K562 (cell line): ENCODE results near the gene NINL. TPM values are rescaled to one million over a fixed set of nuclear protein-coding genes. Genes with fewer than 3 reads are reported as not detected.

ENCODE experiments used
- ATAC-seq: fragments of 200-7000 bp; cut with Tn5 transposase; 3 replicates; pipeline ENCODE4 v1.9.1; 2020; ENCODE audit warnings: moderate library complexity
- BruUV-seq: library from RNA; stranded (reverse); fragments of 400-500 nt; replicated peaks from 2 replicates; lab custom pipeline; 2021; lab: Mats Ljungman, UMichigan
- CTCF ChIA-PET: fragments of 300-600 bp; formaldehyde crosslinking; extraction: SDS; loops from one replicate; lab custom pipeline; 2021; ENCODE audit warnings: low intra/inter-chr PET ratio; lab: Yijun Ruan, JAX
- POLR2A ChIA-PET: fragments of 300-600, 350-650 bp; sonication (Branson Sonifier 250); formaldehyde crosslinking; extraction: SDS; loops from one replicate; lab custom pipeline; 2021; ENCODE audit warnings: antibody characterized with exemption, inconsistent platforms; lab: Yijun Ruan, JAX
- DNase-seq, 4 experiments: peaks; one replicate each; pipeline versions ENCODE4 v3.0.0 to v3.0.0-alpha.2; 2011 to 2018; ENCODE audit warnings: low spot score in 3 of 4, mixed read lengths in 3 of 4; ENCODE audit errors: extremely low read depth in 1 of 4
- FAIRE-seq: peaks from 2 replicates; lab custom pipeline; 2011; peaks lifted over from hg19 to GRCh38; lab: Jason Lieb, UNC
- H2AFZ ChIP-seq: 2 replicates; pipeline ENCODE4 v1.6.0; 2011; ENCODE audit warnings: low read depth, low read length, control low read depth, inconsistent platforms
- H3K27ac ChIP-seq: fragments of 200-600 bp; 3 replicates; pipeline ENCODE4 v1.8.0; 2011; ENCODE audit warnings: low read depth, mild to moderate bottlenecking, control low read depth, inconsistent platforms, low read length, moderate library complexity, mixed read lengths; ENCODE audit errors: extremely low read depth
- H3K27me3 ChIP-seq, 2 experiments: fragments of 300-600 bp in 1 of 2; 2 replicates in 1 of 2; 3 replicates in 1 of 2; pipeline versions ENCODE4 v1.6.0 to v1.8.0; 2011; ENCODE audit warnings: inconsistent platforms in 2 of 2, low read length in 2 of 2, mild to moderate bottlenecking in 1 of 2, mixed read lengths in 1 of 2, moderate library complexity in 1 of 2; ENCODE audit not compliant: control insufficient read depth in 2 of 2, insufficient read depth in 2 of 2
- H3K36me3 ChIP-seq: fragments of 300-600 bp; 3 replicates; pipeline ENCODE4 v1.8.0; 2011; ENCODE audit warnings: mild to moderate bottlenecking, low read length, inconsistent platforms; ENCODE audit not compliant: control insufficient read depth, insufficient read depth
- H3K4me1 ChIP-seq, 2 experiments: fragments of 200-600 bp in 1 of 2; replicated peaks in 1 of 2; 2 replicates in 1 of 2; 3 replicates in 1 of 2; pipeline versions ENCODE4 v1.5.1 to v1.8.0; 2011; ENCODE audit warnings: inconsistent platforms in 2 of 2, low read length in 2 of 2, mild to moderate bottlenecking in 1 of 2, mixed read lengths in 1 of 2, moderate library complexity in 1 of 2; ENCODE audit not compliant: control insufficient read depth in 2 of 2, insufficient read depth in 2 of 2
- H3K4me2 ChIP-seq: 2 replicates; pipeline ENCODE4 v1.6.1; 2011; ENCODE audit warnings: low read length, control low read depth, inconsistent platforms, mixed read lengths; ENCODE audit not compliant: insufficient read depth
- H3K4me3 ChIP-seq: fragments of 200-600 bp; sonication (generic), shearing (Covaris generic); 2 replicates; pipeline ENCODE4 v1.5.1; 2016; ENCODE audit warnings: control low read depth, inconsistent platforms
- H3K79me2 ChIP-seq: fragments of 200-600 bp; 3 replicates; pipeline ENCODE4 v1.8.0; 2011; ENCODE audit warnings: low read length, inconsistent platforms; ENCODE audit not compliant: control insufficient read depth, insufficient read depth
- H3K9ac ChIP-seq, 2 experiments: 2 replicates each; pipeline versions ENCODE4 v1.6.0 to v1.6.1; 2011; ENCODE audit warnings: low read depth in 2 of 2, low read length in 2 of 2, control low read depth in 1 of 2, inconsistent platforms in 1 of 2, mild to moderate bottlenecking in 1 of 2, mixed read lengths in 1 of 2; ENCODE audit not compliant: insufficient read depth in 1 of 2
- H3K9me1 ChIP-seq: one replicate; pipeline ENCODE4 v1.6.0; 2011; ENCODE audit warnings: inconsistent platforms, mild to moderate bottlenecking, low read length, moderate library complexity; ENCODE audit not compliant: control insufficient read depth, insufficient read depth
- H3K9me3 ChIP-seq: replicated peaks from 2 replicates; pipeline ENCODE4 v1.5.1; 2011; ENCODE audit warnings: low read depth, low read length, inconsistent platforms; ENCODE audit not compliant: control insufficient read depth, insufficient read depth
- H4K20me1 ChIP-seq: replicated peaks from 2 replicates; pipeline ENCODE4 v1.6.1; 2011; ENCODE audit warnings: low read length, inconsistent platforms, mixed read lengths; ENCODE audit not compliant: control insufficient read depth, insufficient read depth
- CCAR2 ChIP-seq: fragments of 200-400 bp; formaldehyde crosslinking; IDR thresholded peaks from 2 replicates; pipeline ENCODE4 v1.6.1; 2017; ENCODE audit warnings: mild to moderate bottlenecking, low read depth, low read length
- HDAC1 ChIP-seq, 2 experiments: fragments of 450-650 bp; IDR thresholded peaks; 2 replicates each; pipeline ENCODE4 v1.6.1; 2016 to 2017; ENCODE audit warnings: inconsistent platforms in 1 of 2, mild to moderate bottlenecking in 1 of 2, moderate library complexity in 1 of 2
- HIVEP1 ChIP-seq: fragments of 250-450 bp; sonication (Bioruptor Pico); IDR thresholded peaks from 2 replicates; pipeline ENCODE4 v1.4.0; 2020; ENCODE audit warnings: mild to moderate bottlenecking
- RB1 ChIP-seq: fragments of 450-650 bp; IDR thresholded peaks from 2 replicates; pipeline ENCODE4 v1.6.1; 2017; ENCODE audit warnings: low read depth, mild to moderate bottlenecking
- RFX5 ChIP-seq: IDR thresholded peaks from 2 replicates; pipeline ENCODE4 v1.6.1; 2011; ENCODE audit warnings: low read depth, mild to moderate bottlenecking, improper control_type of control experiment, low read length
- TGIF2 ChIP-seq: sonication (generic); formaldehyde crosslinking; IDR thresholded peaks from 2 replicates; pipeline ENCODE4 v1.8.1; 2022; ENCODE audit warnings: mild to moderate bottlenecking, missing genetic modification reagents, moderate library complexity
- ZNF695 ChIP-seq: fragments of 450-650 bp; formaldehyde crosslinking; IDR thresholded peaks from 2 replicates; pipeline ENCODE4 v1.4.0; 2020; ENCODE audit warnings: mild to moderate bottlenecking, moderate library complexity
- WGBS: fragments of 100-300 bp; shearing (Covaris generic); methylation state at CpG from one replicate; pipeline ENCODE4 v1.1.6; 2016; ENCODE audit warnings: low coverage, mixed read lengths; ENCODE audit not compliant: insufficient coverage; ENCODE audit errors: missing lambda C conversion rate; 5-methylcytosine and 5-hydroxymethylcytosine counted together
- in situ Hi-C: fragments of 300-500 bp; cut with MboI; formaldehyde crosslinking; loops from 4 replicates; pipeline ENCODE4 v1.15.0; 2018; ENCODE audit warnings: inconsistent platforms, mixed read lengths
- intact Hi-C: fragments of 100-400 bp; cut with micrococcal nuclease; formaldehyde crosslinking; loops from 2 replicates; pipeline ENCODE4 v1.14.2; 2022
- polyA plus RNA-seq, 8 experiments: library from polyadenylated mRNA; depleted of rRNA in 4 of 8; stranded (reverse) in 5 of 8; unstranded in 3 of 8; fragments of >200 nt; fragmentation: Nextera tagmentation in 2 of 8; fragmentation: Illumina TruSeq in 1 of 8; extraction: Ambion mirVana in 2 of 8; extraction: Trizol in 1 of 8; gene quantifications; 2 replicates each; pipeline versions ENCODE4 v1.2.1 to v1.2.3, GENCODE V29; 2011 to 2014; ENCODE audit warnings: inconsistent platforms in 1 of 8, missing spikeins in 1 of 8
- total RNA-seq, 7 experiments: library from RNA; depleted of rRNA in 6 of 7; stranded (reverse); fragments of >200 nt in 6 of 7; fragmentation: Illumina TruSeq in 2 of 7; extraction: Trizol in 2 of 7; gene quantifications; 2 replicates each; pipeline versions ENCODE4 v1.2.1 to v1.2.3, GENCODE V29; 2011 to 2021; ENCODE audit warnings: low replicate concordance in 1 of 7

The NINL gene
- total and polyA plus RNA-seq, 9 of the 15 experiments (the other 6 are each of a cell fraction or from before 2014, with no cell fraction given) = 0.03 to 0.22 (median 0.05) TPM; not detected in 5

DNA sequence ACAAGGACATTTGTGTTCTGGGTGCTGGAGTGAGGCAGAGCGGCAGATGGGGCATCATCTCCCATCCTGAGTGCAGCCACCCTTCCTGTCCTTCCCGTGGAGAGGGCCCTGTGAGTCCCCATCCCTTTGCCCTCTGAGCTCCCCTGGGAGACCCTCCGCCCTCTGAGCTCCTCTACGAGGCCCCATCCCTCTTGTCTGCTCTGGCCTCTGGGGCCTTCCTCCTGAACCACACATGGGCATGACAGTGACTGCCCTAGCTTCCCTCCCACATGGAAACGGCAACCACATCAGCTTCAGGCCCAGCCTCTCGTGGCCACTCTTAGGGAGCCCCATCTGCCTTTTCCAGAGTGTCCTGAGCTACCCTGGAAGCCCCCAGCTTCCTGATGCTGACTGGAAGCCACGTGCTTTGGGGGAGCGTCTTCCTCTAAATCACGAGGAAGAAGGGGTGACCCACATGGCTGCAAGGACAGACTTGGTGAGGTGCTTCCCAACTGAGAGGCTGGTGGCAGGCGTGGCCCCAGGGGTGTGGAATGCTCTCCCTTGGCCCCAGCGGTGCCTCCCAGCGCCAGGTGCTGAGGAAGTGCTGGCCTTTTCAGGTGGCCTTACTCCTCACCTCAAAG lies 125.3 kb downstream of the NINL start:
- no peak for TF ChIP-seq RB1
- no peak for TF ChIP-seq HIVEP1 (CRISPR knock-in tag)
- TF ChIP-seq ZNF695 (CRISPR knock-in tag) = no peak
- no peak for TF ChIP-seq RFX5
- TF ChIP-seq HDAC1 (IDR thresholded peaks at IDR 0.05) = no peak
- no peak for TF ChIP-seq TGIF2 (CRISPR knock-in tag)
- no peak for TF ChIP-seq CCAR2
- TF ChIP-seq, all 486 proteins: peak for 0
- H3K9me3 ChIP-seq = no peaks in the 10 kb centered on the region
- no peaks in the 10 kb centered on the region for H3K9me1 ChIP-seq
- H3K79me2 ChIP-seq = no peaks in the 10 kb centered on the region
- no peaks in the 10 kb centered on the region; a peak in 1 of 5 replicates for H3K4me1 ChIP-seq
- H3K27me3 ChIP-seq = peaks cover 20 to 66% of the 10 kb centered on the region in 2 experiments; a peak in 3 of 5 replicates
- intact Hi-C loops (no loop called here), in situ Hi-C loops (no loop called here)
- no peak overlapping the region for H3K27ac ChIP-seq
- no peak overlapping the region for H3K9ac ChIP-seq
- ChIA-PET CTCF (no interaction called here), POLR2A (interaction anchor here (0.6 kb wide), 1 partner anchor 159 kb away, joined by 3 read pairs; no protein-coding TSS in a partner anchor)
- BruUV-seq = no TSS peak
- no peak overlapping the region for H2AFZ ChIP-seq
- 2% methylated on average over 8 of the region's 12 CpGs for WGBS
- ATAC-seq (no peak), FAIRE-seq (no peak), DNase-seq (no peak)
- H4K20me1 ChIP-seq = no peaks in the 10 kb centered on the region
- H3K36me3 ChIP-seq = no peaks in the 10 kb centered on the region
- no peak overlapping the region for H3K4me2 ChIP-seq
- no peak overlapping the region for H3K4me3 ChIP-seq
